ENCODE measurements around the gene RBSN.
"Not testable (repeated sequence)": the region's sequence is repeated elsewhere in the genome, so short reads cannot be mapped to it uniquely, and the experiment has no call there.

RBSN gene

DNA sequence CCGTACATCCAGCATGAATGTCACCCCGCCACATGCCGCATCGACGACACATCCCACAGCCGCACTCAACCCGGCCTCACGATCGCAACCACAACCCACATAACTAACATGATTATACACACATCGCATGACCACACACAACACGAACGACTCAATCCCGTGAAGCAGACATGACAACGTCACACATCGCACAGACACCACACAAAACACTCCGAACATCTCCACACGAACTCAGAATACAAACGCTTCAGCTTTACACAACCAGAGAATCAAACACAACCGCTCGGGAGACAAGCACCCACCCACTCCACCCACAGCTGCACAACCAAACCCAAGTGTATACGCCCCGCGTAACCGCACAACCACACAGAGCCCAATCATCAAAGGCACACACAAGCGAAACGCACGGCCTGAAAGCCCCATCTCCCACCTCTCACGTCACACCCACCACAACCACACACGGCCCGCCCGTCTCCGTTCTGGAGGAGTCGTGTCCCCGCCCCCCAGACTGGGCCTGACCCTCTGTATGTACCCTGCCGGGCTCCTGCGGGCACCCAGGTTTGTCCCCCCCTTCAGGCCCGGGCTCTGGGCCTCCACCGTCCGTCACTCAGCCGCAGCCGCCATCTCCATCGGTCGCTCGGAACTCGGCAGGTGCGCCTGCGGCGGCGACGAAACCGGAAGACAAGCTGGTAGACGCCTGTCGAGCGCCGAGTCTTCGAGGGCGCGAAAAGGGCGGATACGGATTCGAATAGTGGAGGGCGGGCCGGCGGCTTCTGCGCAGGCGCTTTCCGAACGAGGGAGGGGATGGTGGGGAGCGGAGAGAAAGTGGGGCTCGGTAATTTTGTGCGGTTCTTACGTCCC, at the start of gene RBSN:
Gene RBSN, minus strand, starts transcription at position 646 of the 861 bp plus-strand sequence. CDS start 3,028 bp downstream, outside the sequence.
- DNase-seq: peak; percentile 94

DNA sequence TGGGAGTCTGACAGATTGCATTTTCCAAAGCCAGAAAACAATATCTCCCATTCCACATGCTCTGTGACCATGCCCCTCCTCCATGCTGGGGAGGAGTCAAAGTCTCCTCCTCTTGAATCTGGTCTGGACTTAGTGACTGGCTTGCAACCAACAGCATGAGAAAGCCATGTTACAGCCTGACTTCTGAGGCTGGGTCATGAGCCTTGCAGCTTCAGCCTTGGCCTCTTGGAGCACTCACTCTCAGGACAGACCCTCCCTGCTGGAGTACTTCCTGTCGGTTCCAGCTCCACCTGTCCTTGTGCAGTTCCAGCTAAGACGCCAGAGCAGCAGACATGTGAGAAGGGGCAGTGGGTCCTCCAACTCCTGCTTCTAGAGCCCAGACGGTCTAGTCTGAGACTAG, 49.7 kb upstream of the RBSN start:
- DNase-seq: peak; percentile 17

DNA sequence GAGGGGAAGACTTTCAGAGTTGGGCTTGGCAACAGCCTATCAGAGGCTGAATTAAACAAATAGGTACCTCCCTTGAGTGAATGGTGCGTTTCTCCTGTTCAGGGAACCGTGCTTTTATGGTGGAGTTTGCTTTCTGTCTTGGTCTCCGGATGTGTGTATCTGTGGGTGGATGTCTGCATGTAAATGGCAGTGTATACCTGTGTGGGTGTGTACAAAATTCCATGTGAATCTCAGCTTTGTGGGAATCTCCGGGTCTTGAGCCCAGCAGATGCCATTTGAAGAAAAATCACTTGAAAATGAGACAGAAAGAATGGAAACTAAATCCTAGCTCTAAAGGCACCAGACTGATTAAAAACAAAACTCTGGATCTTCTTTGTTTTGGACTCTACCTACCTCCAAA, 37.9 kb upstream of the RBSN start:
- DNase-seq: not testable (repeated sequence)

DNA sequence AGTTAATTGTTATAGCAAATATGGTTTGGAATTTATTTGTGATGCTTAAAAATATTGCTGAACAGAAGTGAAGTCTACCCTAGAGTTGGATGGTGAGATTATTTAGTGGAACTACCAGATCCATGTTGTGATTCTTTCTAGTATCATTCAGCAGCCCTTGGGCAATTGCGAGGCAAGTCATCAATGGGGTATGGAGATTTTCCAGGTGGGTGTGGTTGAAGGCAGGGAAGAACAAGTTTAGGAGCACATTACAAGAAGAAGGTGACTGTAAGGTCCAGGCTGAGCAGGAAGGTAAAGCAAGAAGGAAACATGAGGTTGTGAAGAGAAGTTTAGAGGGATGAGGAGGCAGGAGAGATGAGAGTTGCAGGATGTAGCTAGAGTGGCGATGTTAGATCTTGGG, 36.0 kb upstream of the RBSN start:
- DNase-seq: not testable (repeated sequence)

DNA sequence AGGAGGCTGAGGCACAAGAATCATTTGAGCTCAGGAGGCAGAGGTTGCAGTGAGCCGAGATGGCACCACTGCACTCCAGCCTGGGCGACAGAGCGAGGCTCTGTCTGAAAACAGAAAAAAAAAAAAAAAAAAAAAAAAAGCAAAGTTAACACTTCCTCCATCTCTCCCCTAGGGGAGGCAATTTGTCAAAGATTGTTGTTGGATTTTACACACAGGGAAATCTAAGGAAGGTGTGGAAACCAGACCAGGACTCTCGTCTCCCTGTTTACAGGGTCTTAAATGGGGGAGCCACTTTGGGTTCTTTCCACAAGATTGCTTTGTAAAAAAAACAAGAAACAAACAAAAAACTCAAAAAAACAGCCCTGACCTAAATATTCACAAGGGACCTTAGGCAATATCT, 29.5 kb upstream of the RBSN start:
- DNase-seq: not testable (repeated sequence)

DNA sequence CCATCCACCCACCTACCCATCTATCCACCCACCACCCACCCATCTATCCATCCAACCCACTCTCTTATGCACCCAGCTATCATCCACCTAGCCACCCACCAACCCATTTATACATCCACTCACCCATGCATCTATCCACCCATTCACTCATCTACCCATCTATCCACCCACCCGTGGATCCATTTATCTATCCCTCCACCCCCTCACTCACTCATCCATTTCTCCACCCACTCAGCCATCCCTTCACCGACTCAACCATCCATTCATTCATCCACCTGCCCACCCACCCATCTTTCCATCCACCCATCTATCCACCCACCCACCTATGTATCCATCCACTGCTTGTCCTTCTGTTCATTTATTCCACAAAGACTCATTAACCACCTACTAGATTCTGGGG, 28.0 kb upstream of the RBSN start:
- not testable (repeated sequence) for DNase-seq

DNA sequence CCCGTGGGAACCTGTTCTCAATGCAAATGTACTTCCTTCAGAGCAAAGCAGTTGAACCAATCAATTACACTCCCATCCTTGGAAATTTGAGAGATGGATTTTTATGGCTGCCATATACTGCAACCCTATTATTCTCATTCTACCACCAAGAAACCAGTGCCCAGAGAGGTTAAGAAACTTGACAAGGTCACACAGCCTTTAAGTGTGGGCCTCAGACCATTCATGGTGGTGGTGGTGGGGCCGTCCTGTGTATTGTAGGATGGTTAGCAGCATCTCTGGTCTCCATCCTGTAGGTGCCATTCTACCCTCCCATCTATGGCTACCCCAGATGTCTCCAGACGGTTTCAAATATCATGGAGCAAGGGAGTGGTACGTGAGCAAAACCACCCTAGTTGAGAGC, 23.4 kb upstream of the RBSN start:
- DNase-seq: no peak

DNA sequence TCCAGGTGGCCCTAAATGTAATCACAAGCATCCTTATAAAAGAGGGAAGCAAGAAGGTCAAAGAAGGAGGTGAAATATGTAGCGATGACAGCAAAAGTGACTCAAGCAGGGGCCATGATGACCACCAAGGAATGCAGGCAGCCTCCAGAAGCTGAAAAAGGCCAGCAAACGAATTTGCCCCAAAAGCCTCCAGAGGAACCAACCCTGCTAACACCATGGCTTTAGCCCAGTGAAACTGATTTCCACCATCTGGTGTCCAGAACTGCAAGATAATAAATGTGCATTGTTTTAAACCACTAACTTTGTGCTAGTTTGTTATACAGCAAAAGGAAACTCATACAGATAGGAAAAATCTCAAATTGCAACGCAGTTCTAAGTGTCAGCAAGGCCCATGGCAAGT, 23.0 kb upstream of the RBSN start:
- DNase-seq: no peak

DNA sequence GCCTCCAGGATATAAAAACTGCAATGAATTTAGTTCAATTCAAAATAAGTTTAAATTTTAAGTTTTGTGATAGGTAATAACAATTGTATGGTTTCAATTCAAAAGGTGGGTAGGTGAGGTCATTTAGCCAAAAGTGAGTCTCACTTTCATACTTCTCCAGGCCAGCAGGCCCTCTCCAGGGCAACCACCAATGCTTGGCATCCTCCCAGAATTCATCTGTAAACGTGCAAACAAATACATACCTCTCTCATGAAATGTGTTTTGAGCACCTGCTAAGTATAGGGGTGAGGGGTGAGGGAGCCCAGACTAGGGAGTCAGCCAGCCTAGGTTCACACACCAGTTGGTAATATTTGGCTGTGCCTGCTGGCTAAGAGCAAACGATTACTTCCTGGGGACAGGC, 22.0 kb upstream of the RBSN start:
- no peak for DNase-seq

DNA sequence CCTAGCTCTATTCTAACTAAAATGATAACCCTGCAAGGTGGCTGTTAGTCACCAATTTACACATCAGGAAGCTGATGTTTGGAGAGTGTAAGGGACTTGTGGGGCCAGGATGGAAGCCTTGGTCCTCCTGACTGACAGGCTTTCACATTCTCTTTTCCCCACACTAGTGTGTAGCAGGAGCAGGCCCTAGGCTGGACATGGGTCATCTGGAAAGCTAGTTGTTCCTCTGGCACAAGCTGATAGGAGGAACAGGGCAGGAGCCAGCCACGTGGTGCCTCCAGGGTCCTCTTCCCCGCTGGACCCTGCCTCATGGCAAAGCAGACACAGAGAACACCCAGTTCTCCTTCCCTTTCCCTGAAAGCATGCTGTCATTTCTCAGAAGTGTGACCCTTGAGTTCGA, 18.1 kb upstream of the RBSN start:
- DNase-seq: no peak

DNA sequence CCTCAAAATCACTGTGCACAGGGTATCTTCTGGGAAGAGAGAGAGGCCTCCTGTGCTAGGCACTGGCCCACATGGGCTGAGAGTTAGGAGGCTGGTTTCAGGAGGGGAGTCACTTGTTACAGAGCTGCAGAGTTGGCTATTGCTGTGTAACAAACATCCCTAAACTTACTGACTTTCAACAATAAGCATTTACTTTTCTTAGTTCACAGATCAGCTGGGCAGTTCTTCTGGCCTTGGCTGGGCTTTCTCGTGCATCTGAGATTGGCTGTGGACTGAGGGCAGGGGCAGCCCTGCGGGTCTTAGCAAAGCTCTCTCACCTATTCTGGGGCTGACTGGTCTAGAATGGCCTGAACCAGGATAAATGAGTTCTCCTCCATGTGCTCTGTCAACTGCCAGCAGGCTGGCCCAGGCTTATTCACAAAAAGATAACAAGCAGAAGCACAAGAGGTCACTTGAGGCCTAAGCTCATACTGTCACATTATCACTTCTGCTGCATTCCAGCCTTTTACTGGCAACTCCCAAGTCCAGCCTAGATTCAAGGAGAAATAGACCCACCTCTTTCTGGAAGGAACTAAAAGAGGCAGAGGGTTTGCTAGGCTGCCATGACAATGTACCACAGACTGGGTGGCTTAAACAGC, 17.2 kb upstream of the RBSN start:
- DNase-seq: no peak

DNA sequence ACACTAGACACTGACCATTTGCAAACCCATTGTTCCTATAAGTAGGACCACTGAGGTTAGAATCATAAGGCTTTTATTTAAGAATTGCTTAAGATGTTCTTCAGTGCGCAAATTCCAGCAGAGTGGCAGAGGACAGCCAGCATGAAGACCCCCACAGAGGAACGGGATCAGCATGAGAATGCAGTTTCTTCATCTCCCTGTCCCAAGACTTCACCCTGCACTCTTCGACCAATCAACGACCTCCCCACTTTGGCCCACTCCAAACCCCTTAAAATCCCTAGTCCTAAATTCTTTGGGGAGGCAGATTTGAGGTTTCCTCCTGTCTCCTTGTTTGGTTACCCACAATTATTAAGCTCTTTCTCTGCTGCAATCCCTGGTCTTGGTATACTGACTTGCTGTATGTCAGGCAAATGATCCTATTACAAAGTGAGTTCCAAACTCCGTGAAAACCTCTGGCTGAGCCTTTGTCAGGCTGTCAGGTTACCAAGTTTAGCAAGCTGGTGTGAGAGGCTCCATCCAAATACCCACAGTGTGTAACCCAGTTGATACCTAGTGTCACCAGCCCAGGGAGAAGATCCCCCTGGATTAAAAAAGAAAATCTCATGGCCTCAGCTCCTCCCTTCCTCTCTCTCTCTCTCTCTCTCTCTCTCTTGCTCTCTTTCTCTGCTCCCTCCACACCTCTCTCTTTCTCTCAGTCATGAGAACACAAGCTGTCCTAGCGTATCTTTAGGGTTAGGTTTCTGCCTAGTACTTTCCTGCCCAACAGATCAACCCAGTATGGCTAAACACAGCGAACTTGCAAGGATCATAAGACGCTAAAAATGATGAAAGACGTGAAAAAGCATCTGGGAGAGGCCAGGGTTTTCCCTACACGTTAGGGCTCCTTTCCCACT, 15.8 kb upstream of the RBSN start:
- DNase-seq: no peak

DNA sequence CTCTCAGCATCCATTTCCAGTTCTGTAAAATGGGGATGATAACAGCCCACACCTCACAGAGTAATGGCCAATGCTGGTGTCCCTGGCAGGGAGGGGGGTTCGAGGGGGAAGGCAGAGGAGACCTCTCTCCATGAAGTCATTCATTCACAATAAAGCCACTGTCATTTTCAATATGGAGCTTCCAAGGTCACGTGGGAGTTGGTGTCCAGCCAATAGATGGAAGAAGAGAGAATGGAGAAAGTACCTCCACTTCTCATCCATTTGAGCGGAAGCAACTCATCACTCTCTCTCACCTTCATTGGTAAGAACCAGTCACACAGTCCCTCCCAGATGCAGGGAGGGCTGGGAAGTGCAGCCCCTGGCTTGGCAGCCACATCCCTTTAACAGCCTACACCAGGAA, 14.9 kb upstream of the RBSN start:
- no peak for DNase-seq

DNA sequence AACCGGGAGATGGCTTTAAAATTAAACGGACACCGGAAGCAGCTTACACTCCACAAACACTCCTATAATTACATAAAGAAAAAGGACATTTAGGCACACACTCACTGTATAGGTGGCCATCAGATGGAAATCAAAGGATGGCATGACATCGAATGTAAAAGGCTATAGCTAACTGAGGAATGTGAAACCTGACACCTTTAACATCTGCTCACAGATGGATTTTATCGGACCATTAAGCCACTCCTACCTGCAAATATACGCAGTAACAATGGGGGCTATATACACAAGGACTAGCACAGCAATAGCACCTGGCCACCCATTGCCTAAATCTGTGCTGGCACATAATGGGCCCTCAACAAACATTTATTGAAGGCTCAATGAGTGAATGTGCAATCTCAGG, 14.5 kb upstream of the RBSN start:
- no peak for DNase-seq

DNA sequence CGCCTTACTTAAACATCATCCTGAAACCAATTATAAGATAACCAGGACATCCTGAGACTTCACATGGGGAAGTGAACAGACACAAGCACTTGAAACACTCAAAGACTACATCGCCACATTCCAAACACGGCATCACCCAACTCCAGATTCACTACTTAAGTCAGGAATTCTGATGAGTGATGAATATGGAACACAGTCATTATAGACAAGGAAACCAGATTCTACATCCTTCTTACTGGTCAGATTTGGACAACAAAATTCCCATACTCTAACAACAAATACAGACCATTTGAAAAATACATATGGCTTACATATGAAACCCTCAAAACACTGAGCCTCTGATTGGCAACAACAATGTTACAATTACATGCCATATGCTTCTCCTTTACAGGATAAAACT, 13.1 kb upstream of the RBSN start:
- no peak for DNase-seq

DNA sequence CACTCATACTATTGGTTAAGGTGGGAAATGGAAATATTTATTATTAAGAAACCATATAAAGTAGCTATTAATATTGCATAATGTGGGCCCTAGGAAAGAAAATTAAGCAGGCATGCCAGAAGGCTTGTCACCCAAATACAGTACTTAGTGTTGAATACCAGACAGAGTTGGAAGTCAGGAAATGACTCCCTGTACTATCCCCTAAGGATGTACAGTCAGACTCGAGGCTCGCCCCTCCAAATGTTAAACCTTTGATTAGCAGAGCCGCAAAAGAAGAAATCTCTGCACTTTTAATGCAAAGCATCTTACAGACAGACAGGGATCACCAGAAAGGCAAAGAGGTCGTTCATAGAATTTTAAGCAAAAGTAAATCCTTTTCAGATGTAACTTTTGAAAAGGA, 11.3 kb upstream of the RBSN start:
- no peak for DNase-seq

DNA sequence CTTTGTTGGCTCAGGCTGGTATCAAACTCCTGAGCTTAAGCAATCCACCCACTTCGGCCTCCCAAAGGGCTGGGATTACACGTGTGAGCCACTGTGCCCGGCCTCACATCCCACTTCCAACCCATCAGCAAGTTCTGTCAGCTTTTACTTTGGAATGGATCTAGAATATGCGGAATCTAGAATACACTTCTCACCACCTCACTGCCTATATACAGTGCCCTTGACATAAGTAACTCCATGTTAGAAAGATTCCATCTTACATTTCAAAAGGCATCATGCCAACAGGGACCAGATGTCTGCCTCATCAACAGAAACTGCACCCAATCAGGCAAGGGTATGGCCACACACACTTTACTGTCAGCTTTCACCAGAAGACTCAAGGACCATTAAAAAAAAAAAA, 9.9 kb upstream of the RBSN start:
- no peak for DNase-seq

DNA sequence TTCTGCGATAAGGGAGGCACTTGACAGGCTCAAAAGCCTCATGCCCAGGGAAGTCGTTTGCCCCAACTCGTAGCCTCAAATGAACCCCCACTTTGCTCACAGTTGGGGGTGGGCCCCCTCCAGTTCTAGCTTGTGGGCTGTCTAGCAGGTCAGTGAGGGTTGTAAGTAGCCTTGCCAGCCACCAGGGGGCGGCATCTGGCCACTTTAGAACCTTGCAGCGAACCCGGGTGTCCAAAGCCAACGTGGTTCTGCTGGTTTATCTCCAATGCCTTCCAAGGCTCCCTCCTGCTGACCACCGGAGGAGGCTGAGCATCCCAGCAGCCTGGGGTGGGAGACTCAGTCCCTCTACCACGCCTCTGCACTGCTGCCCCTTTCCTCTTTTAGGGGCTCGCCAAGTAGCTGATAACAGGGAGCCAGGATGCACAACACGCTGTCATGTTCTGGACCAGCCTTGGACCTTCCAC, 9.2 kb upstream of the RBSN start:
- DNase-seq: peak; percentile 60

DNA sequence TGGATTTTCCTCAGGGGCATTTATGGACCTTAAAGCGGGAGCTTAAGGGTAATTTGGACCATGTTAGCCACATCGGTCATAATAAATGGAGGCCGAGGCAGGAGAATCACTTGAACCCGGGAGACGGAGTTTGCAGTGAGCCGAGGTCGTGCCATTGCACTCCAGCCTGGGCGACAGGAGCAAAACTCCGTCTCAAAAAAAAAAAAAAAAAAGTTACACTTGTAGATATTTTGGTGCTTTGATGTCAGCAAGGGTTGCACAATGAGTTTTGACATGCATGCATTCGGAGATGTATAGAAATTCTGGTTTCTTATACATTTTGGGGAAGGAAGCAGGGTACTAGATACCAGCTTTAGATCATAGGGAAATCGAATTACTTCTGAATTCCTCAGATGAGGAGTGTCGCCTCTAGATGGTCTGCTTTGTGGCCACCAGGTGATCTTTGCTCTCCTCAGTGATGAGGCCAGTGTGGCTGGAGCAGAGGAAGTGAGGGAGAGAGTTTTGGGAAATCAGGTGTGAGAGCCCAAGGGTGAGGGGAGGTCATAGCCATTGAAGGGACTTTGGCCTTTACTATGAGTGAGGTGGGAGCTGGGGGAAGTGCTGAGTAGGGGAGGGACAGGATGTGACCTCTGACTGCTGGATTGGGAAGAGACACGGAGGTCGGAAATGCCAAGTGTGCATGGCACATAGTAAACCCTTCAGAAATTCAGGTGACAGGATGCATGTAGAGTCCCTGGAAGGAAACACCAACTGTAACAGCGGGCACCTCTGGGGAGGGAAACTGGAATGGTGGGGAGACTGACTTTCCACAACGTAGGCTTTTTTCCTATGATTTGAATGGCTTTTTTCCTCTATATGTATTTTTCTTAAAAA, 8.4 kb upstream of the RBSN start:
- DNase-seq: no peak

DNA sequence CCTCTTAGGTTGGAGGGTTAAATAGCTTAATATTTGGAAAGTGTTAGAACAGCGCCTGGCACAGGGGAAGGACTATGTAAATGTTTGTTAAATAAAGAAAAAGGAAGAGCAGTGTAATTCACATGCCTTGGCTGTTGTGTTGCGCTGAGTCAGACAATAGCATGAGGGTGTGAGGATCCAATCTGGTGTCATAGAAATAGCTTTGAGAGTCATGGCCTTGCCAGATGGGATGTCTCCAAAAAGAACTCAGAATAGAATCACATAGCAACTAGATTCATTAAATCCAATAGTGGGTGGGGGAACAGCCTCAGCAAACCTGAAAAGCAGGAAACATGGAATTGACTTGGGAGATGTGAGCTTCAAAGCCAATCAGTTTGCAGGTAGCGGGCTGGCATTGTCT, 3.9 kb upstream of the RBSN start:
- peak; percentile 18 for DNase-seq

DNA sequence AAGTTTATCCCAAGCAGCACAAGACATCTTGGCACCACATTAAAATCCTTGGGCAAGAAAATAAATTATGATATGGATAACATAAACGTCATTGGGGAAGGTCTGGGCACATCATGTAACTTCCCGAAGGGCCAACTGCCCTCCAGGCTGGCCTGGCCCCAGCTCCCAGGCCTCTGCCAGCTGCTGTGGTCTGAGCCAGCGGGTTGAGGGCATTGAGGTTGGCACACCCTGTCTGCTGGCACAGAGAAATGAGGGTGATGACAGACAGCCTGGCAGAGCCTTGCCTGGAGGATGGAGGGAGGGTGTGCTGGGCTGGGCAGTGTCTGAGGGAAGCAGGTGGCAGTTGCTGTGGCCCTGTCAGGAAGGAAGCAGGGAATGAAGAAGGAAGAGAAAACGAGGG, 3.3 kb upstream of the RBSN start:
- DNase-seq: no peak

DNA sequence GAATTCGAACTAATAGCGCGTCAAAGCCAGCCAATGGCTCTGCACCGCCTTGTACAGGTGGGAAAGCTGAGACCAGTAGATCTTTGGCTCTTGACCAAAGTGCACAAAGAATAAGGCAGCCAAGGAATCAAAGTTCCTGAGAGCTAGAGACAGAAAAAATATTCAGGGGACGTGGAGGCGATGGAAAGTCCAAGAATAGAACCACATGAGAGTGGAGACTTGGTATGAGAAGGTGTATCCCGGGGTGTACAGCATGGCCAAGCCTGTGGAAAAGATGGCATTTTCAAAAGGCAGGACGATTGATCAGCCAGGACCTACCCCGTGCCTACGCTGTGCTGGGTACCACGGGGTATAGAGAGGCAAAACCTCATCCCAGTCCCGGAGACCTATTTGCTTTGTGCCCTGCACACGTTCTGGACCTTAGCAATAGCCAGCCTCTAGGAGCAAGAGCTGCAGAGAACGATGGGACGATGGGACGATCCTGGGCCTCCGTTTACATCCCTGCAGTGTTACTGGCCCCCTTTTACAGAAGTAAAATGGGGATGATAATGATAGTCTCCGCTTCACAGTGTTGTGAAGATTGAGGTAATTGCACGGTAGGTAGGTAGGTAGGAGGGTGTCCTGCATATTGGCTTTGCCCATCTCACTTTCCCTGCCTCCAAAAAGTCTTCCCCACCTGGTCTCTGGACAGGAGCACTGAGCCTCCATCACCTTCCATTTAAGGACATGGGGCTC, 583 bp upstream of the RBSN start:
- DNase-seq: no peak
